Nephron (organoid): ENCODE data around the gene LCLAT1.

Source experiments
- H3K27ac Mint-ChIP-seq, 3 experiments: 2 replicates each; pipeline ENCODE4 v1.8.0; 2020; ENCODE audit warnings: mixed read lengths in 3 of 3, mild to moderate bottlenecking in 2 of 3, moderate library complexity in 1 of 3
- H3K27me3 Mint-ChIP-seq: 2 replicates; pipeline ENCODE4 v1.8.0; 2021; ENCODE audit warnings: low read depth, mild to moderate bottlenecking, moderate library complexity, mixed read lengths
- H3K36me3 Mint-ChIP-seq: 2 replicates; pipeline ENCODE4 v1.8.0; 2020; ENCODE audit warnings: low read depth, mixed read lengths
- H3K4me1 Mint-ChIP-seq: 2 replicates; pipeline ENCODE4 v1.8.0; 2020; ENCODE audit warnings: mixed read lengths
- H3K4me3 Mint-ChIP-seq, 3 experiments: 2 replicates each; pipeline ENCODE4 v1.8.0; 2020; ENCODE audit warnings: mild to moderate bottlenecking in 3 of 3, mixed read lengths in 3 of 3, moderate library complexity in 2 of 3
- H3K9me3 Mint-ChIP-seq: 2 replicates; pipeline ENCODE4 v1.8.0; 2020; ENCODE audit warnings: mixed read lengths
- TF ChIP-seq, protein P1 (sequence below), 3 experiments: fragments of 200-600 bp; sonication (generic); IDR thresholded peaks; one replicate each; pipeline ENCODE4 v1.5.0; 2021; ENCODE audit warnings: antibody characterized with exemption in 3 of 3; ENCODE audit not compliant: unreplicated experiment in 3 of 3

LCLAT1 gene

DNA sequence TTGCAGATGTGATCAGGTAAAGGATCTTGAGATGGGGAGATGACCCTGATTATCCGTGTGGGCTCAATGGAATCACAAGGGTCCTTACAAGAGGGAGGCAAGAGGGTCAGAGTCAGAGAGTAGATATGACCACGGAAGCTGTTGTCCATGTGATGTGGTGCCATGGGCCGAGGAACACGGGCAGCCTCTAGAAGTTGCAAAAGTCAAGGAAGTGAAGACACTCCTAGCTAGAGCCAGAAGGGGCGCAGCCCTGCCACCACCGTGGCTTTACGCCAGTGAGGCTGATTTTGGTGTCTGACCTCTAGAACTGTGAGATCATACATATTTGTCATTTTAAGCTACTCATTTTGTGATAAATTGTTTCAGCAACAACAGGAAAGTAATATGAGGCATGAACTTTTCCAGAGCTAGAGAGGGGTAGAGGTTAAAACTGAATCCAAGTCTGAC is 245.8 kb downstream of the LCLAT1 start:
- Mint-ChIP-seq H3K36me3 (no peaks in the 10 kb centered on the region), H3K9me3 (no peaks in the 10 kb centered on the region), H3K27ac (no peak overlapping the region), H3K4me3 (no peak overlapping the region), H3K4me1 (peaks cover 38% of the 10 kb centered on the region), H3K27me3 (peaks cover 15% of the 10 kb centered on the region)
- TF ChIP-seq, protein P1, sequence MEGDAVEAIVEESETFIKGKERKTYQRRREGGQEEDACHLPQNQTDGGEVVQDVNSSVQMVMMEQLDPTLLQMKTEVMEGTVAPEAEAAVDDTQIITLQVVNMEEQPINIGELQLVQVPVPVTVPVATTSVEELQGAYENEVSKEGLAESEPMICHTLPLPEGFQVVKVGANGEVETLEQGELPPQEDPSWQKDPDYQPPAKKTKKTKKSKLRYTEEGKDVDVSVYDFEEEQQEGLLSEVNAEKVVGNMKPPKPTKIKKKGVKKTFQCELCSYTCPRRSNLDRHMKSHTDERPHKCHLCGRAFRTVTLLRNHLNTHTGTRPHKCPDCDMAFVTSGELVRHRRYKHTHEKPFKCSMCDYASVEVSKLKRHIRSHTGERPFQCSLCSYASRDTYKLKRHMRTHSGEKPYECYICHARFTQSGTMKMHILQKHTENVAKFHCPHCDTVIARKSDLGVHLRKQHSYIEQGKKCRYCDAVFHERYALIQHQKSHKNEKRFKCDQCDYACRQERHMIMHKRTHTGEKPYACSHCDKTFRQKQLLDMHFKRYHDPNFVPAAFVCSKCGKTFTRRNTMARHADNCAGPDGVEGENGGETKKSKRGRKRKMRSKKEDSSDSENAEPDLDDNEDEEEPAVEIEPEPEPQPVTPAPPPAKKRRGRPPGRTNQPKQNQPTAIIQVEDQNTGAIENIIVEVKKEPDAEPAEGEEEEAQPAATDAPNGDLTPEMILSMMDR (IDR thresholded peaks at IDR 0.05; ENCODE audit: unreplicated experiment in 3 of 3) = no peak
